OCI-LY3 (cell line): ENCODE data around the gene KDSR.

Source experiments
- H2AFZ ChIP-seq: fragments of 200-600, 300-600 bp; shearing (Covaris generic); 2 replicates; pipeline ENCODE4 v1.6.0; 2014; ENCODE audit warnings: antibody characterized with exemption, low read depth, low read length
- H3K27ac ChIP-seq: fragments of 200-600, 300-600 bp; sonication (generic); 2 replicates; pipeline ENCODE4 v1.5.1; 2014; ENCODE audit warnings: mild to moderate bottlenecking, low read length, moderate library complexity, mixed read lengths
- H3K27me3 ChIP-seq: fragments of 200-600, 300-600 bp; sonication (generic); 2 replicates; pipeline ENCODE4 v1.6.1; 2014; ENCODE audit warnings: low read depth, low read length, mixed read lengths
- H3K36me3 ChIP-seq: fragments of 200-600, 300-600 bp; sonication (generic); replicated peaks from 2 replicates; pipeline ENCODE3; 2014; ENCODE audit warnings: low read depth, low read length, mixed read lengths
- H3K4me1 ChIP-seq: fragments of 300-600, 200-600 bp; sonication (generic); 2 replicates; pipeline ENCODE4 v1.6.1; 2014; ENCODE audit warnings: low read length, mixed read lengths
- H3K4me2 ChIP-seq: fragments of 200-600, 300-600 bp; sonication (generic); 2 replicates; pipeline ENCODE4 v1.6.1; 2014; ENCODE audit warnings: low read length, mixed read lengths
- H3K4me3 ChIP-seq: fragments of 300-600, 200-600 bp; sonication (generic); 2 replicates; pipeline ENCODE4 v1.5.1; 2014; ENCODE audit warnings: antibody characterized with exemption, mild to moderate bottlenecking, low read length, moderate library complexity
- H3K79me2 ChIP-seq: fragments of 300-600, 200-600 bp; shearing (Covaris generic); 2 replicates; pipeline ENCODE4 v1.6.1; 2014; ENCODE audit warnings: mild to moderate bottlenecking, low read length, mixed read lengths
- H3K9ac ChIP-seq: fragments of 300-600, 200-600 bp; shearing (Covaris generic); 2 replicates; pipeline ENCODE4 v1.6.0; 2014; ENCODE audit warnings: mild to moderate bottlenecking, low read length, moderate library complexity
- H3K9me3 ChIP-seq: fragments of 200-600, 300-600 bp; shearing (Covaris generic); 2 replicates; pipeline ENCODE4 v1.6.1; 2014; ENCODE audit warnings: low read length, mixed read lengths; ENCODE audit not compliant: insufficient read depth
- H4K20me1 ChIP-seq: fragments of 200-600, 300-600 bp; sonication (generic); 2 replicates; pipeline ENCODE4 v1.6.1; 2016; ENCODE audit warnings: low read length, mixed read lengths; ENCODE audit not compliant: insufficient read depth
- EZH2phosphoT487 ChIP-seq: fragments of 200-600 bp; shearing (Covaris generic); IDR thresholded peaks from 2 replicates; pipeline ENCODE4 v1.6.1; 2018; ENCODE audit warnings: antibody characterized with exemption, mixed run types, low read depth
- TF ChIP-seq, protein P1 (sequence below): fragments of 200-600, 300-600 bp; sonication (generic); IDR thresholded peaks from 2 replicates; pipeline ENCODE4 v1.5.1; 2014; ENCODE audit warnings: antibody characterized with exemption, low read length, low read depth

Gene KDSR

DNA sequence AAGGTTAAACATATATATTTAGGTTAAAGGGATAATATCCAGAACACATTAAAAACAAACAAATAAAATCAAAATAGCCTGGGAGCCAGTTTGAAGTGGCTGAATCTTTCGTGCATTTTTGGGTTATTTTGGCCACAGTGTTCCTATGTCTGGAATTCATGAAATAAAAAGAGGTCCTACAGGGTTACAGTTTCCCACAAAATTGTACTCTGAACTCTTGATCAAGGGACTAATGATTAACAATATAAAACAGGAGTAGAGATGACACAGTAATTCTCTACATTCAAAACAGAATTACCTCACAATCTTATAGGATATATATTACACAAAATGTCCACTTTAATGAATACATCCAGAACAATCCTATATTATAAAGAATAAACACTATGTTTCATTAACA, 30.3 kb upstream of the KDSR start:
- no peak overlapping the region for H3K4me2 ChIP-seq
- no peaks in the 10 kb centered on the region for H4K20me1 ChIP-seq
- no peak overlapping the region for H3K4me3 ChIP-seq
- H3K79me2 ChIP-seq: no peaks in the 10 kb centered on the region
- no peak overlapping the region for H2AFZ ChIP-seq
- TF ChIP-seq EZH2phosphoT487: no peak
- no peaks in the 10 kb centered on the region for H3K9me3 ChIP-seq
- H3K27me3 ChIP-seq: no peaks in the 10 kb centered on the region
- no peak overlapping the region for H3K27ac ChIP-seq
- peaks cover 43% of the 10 kb centered on the region for H3K36me3 ChIP-seq
- H3K4me1 ChIP-seq: no peaks in the 10 kb centered on the region
- H3K9ac ChIP-seq: no peak overlapping the region

DNA sequence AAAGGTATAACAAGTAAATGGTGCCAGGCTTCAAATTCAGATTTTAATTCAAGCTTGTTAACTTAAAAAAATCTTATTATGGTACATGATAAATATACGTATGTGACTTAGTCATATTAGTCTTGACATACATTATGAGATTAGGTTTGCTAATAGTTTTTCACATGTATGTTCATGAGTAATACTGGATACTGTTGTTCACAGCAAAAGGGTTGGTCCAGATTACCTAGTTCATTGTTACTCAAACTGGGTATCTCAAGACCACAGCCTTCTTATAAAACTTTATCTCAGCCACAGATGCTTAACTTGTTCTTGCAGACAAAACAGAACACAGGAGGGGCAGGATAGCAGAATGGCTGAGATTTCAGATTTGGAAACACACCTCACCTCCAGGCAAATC, 28.5 kb upstream of the KDSR start:
- H3K27me3 ChIP-seq: no peaks in the 10 kb centered on the region
- no peaks in the 10 kb centered on the region for H3K79me2 ChIP-seq
- peaks cover 45% of the 10 kb centered on the region for H3K36me3 ChIP-seq
- H3K4me1 ChIP-seq: no peaks in the 10 kb centered on the region
- TF ChIP-seq, protein P1, sequence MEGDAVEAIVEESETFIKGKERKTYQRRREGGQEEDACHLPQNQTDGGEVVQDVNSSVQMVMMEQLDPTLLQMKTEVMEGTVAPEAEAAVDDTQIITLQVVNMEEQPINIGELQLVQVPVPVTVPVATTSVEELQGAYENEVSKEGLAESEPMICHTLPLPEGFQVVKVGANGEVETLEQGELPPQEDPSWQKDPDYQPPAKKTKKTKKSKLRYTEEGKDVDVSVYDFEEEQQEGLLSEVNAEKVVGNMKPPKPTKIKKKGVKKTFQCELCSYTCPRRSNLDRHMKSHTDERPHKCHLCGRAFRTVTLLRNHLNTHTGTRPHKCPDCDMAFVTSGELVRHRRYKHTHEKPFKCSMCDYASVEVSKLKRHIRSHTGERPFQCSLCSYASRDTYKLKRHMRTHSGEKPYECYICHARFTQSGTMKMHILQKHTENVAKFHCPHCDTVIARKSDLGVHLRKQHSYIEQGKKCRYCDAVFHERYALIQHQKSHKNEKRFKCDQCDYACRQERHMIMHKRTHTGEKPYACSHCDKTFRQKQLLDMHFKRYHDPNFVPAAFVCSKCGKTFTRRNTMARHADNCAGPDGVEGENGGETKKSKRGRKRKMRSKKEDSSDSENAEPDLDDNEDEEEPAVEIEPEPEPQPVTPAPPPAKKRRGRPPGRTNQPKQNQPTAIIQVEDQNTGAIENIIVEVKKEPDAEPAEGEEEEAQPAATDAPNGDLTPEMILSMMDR: no peak
- no peak for TF ChIP-seq EZH2phosphoT487
- H2AFZ ChIP-seq: no peak overlapping the region
- H3K4me3 ChIP-seq: no peak overlapping the region
- no peaks in the 10 kb centered on the region for H4K20me1 ChIP-seq
- H3K4me2 ChIP-seq: no peak overlapping the region
- no peak overlapping the region for H3K9ac ChIP-seq
- H3K27ac ChIP-seq: no peak overlapping the region
- H3K9me3 ChIP-seq: no peaks in the 10 kb centered on the region

DNA sequence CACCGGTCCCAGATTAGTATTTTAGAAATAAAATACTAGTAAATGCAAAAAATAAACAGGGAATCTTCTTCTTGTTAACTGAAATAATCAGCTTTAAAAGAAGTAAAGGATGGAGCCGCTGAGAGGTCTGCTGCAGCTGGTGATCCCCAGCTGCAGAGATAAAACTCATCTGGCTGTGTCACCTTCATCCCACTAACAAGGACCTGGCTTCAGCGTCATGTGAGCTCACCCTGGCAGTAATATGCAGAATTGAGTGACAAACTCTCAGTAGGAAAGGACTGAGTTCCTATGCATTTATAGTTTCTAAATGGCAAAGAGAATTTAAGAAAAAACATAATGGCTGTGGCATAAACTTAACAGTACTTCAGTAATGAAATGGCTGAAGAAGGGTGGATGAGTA, 27.9 kb upstream of the KDSR start:
- Histone ChIP-seq H2AFZ (no peak overlapping the region), H3K4me3 (no peak overlapping the region), H4K20me1 (no peaks in the 10 kb centered on the region), H3K4me2 (no peak overlapping the region), H3K27me3 (no peaks in the 10 kb centered on the region), H3K79me2 (no peaks in the 10 kb centered on the region), H3K9ac (no peak overlapping the region), H3K9me3 (no peaks in the 10 kb centered on the region), H3K27ac (no peak overlapping the region), H3K36me3 (peaks cover 45% of the 10 kb centered on the region), H3K4me1 (no peaks in the 10 kb centered on the region)
- TF ChIP-seq, protein P1: no peak
- TF ChIP-seq EZH2phosphoT487: no peak

- peaks cover 14% of the 10 kb centered on the region for H3K36me3 ChIP-seq
- no peak for TF ChIP-seq EZH2phosphoT487
- TF ChIP-seq, protein P1: no peak
Observed at GRCh38 chr18:63387861-63388260, 20.9 kb upstream of the KDSR start.

DNA sequence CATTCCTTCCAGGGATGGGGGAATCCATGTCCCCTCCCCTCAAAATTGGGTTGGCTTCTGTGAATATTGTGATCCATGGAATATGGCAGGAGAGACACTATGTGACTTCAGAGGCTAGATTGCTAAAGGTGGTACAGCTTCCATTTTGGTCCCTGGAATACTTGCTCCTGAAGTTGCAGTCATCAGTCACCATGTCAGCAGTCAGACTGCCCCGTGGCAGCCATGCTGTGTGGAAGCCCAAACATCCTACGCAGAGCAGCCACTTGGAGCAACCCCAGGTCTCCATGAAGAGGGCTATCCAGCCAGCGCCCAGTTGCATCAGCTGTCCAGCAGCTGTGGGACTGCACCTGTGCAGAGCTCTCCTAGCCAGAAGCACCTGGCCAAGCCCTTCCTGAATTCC, 15.8 kb upstream of the KDSR start:
- no peaks in the 10 kb centered on the region for H3K27me3 ChIP-seq
- H3K9ac ChIP-seq: no peak overlapping the region
- no peaks in the 10 kb centered on the region for H4K20me1 ChIP-seq
- no peaks in the 10 kb centered on the region for H3K79me2 ChIP-seq
- H3K4me2 ChIP-seq: no peak overlapping the region
- H2AFZ ChIP-seq: no peak overlapping the region
- H3K9me3 ChIP-seq: no peaks in the 10 kb centered on the region
- no peak overlapping the region for H3K4me3 ChIP-seq
- H3K4me1 ChIP-seq: peaks cover 10% of the 10 kb centered on the region
- TF ChIP-seq, protein P1: no peak
- TF ChIP-seq EZH2phosphoT487: no peak
- peaks cover 5% of the 10 kb centered on the region for H3K36me3 ChIP-seq
- no peak overlapping the region for H3K27ac ChIP-seq

More at GRCh38 chr18:63387861-63388260, 20.9 kb upstream of the KDSR start:
- no peaks in the 10 kb centered on the region for H3K27me3 ChIP-seq
- no peaks in the 10 kb centered on the region for H3K4me1 ChIP-seq
- no peaks in the 10 kb centered on the region for H3K9me3 ChIP-seq
- no peak overlapping the region for H2AFZ ChIP-seq
- no peaks in the 10 kb centered on the region for H4K20me1 ChIP-seq
- H3K4me3 ChIP-seq: no peak overlapping the region
- no peak overlapping the region for H3K27ac ChIP-seq
- no peak overlapping the region for H3K4me2 ChIP-seq
- no peaks in the 10 kb centered on the region for H3K79me2 ChIP-seq
- no peak overlapping the region for H3K9ac ChIP-seq
